ENCODE results near the gene MYO18A.
"Not testable (repeated sequence)": the region's sequence is repeated elsewhere in the genome, so short reads cannot be mapped to it uniquely, and the experiment has no call there.

Gene MYO18A, protein sequence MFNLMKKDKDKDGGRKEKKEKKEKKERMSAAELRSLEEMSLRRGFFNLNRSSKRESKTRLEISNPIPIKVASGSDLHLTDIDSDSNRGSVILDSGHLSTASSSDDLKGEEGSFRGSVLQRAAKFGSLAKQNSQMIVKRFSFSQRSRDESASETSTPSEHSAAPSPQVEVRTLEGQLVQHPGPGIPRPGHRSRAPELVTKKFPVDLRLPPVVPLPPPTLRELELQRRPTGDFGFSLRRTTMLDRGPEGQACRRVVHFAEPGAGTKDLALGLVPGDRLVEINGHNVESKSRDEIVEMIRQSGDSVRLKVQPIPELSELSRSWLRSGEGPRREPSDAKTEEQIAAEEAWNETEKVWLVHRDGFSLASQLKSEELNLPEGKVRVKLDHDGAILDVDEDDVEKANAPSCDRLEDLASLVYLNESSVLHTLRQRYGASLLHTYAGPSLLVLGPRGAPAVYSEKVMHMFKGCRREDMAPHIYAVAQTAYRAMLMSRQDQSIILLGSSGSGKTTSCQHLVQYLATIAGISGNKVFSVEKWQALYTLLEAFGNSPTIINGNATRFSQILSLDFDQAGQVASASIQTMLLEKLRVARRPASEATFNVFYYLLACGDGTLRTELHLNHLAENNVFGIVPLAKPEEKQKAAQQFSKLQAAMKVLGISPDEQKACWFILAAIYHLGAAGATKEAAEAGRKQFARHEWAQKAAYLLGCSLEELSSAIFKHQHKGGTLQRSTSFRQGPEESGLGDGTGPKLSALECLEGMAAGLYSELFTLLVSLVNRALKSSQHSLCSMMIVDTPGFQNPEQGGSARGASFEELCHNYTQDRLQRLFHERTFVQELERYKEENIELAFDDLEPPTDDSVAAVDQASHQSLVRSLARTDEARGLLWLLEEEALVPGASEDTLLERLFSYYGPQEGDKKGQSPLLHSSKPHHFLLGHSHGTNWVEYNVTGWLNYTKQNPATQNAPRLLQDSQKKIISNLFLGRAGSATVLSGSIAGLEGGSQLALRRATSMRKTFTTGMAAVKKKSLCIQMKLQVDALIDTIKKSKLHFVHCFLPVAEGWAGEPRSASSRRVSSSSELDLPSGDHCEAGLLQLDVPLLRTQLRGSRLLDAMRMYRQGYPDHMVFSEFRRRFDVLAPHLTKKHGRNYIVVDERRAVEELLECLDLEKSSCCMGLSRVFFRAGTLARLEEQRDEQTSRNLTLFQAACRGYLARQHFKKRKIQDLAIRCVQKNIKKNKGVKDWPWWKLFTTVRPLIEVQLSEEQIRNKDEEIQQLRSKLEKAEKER (N-terminal part only)

GRCh38 chr17:29180034-29180787 is at the start of gene MYO18A:
Gene MYO18A, minus strand, starts transcription at chr17:29180398. Its CDS starts 13,458 bp downstream, at chr17:29166940.
- peak; percentile 78 for DNase-seq (ENCODE audit: low spot score)

- DNase-seq (ENCODE audit: low spot score) = no peak
These were observed 45.2 kb upstream of the MYO18A start for GRCh38 chr17:29225396-29225795.

- DNase-seq (ENCODE audit: low spot score) = not testable (repeated sequence)
These were observed 41.1 kb upstream of the MYO18A start for GRCh38 chr17:29221338-29221737.

DNA sequence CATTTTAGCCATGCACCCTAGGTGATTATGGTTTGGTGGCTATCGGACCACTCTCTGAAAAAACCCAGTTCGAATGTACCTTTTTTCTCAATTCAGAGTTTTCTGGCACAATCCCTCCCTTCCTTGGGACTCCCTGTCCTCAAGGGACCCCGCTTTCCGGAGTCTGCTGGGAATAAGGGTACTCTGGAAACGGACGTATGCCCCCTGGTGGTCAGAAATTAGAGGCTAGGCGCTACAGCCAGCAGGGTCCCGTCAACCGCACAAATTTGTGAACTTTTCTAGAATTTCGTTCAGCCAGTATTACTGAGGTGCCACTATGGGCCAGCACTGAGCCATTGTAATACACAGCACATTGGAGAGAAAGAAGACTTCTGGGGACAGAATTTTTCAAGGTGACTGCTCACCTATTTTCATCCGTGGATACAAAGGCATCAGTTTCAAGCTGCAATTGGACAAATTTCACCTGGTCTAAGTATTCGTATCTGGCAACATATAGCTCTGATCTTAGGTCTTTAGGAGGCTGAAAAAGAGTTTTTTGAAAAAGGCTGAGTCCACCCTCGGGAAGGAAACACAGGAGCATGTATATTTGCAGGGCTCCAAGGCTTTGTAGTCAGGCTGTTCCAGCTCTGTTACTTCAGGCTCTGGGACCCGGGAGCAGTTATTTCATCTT is 39.3 kb upstream of the MYO18A start:
- peak; percentile 82 for DNase-seq (ENCODE audit: low spot score)

DNA sequence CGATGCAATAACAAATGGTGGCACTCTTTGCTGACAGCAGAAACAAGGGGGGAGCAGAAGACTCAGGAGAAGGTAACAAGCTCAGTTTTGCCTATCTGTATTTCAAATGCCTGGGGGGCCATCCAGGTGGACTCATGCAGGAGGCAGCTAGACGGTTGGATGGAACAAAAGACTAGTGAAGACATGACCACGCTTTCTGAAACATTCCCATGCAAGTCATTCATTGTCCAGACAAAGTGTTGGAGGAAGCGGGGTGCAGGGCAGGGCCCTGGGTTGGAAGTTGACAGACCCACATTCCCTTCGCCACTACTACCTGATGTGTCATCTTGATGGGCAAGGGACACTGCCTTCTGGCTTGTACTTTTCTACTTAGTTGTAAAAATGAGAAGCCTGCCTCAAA is 36.7 kb upstream of the MYO18A start:
- no peak for DNase-seq (ENCODE audit: low spot score)

- DNase-seq (ENCODE audit: low spot score) = no peak
These were observed 36.0 kb upstream of the MYO18A start for GRCh38 chr17:29216181-29216580.

DNA sequence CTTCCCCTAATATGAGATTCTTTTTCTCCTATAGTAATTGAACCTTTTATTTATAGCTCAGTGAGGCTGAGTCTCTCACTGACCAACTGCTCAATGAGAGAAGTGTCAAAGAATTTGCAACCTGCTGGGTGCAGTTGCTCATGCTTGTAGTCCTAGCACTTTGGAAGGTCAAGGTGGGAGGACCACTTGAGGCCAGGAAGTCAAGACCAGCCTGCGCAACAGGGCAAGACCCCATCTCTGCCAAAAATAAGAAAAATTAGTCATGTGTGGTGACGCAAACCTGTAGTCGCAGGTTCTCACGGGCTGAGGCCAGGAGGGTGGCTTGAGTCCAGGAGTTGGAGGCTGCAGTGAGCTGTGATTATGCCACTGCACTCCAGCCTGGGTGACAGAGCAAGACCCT is 35.5 kb upstream of the MYO18A start:
- DNase-seq (ENCODE audit: low spot score) = no peak

DNA sequence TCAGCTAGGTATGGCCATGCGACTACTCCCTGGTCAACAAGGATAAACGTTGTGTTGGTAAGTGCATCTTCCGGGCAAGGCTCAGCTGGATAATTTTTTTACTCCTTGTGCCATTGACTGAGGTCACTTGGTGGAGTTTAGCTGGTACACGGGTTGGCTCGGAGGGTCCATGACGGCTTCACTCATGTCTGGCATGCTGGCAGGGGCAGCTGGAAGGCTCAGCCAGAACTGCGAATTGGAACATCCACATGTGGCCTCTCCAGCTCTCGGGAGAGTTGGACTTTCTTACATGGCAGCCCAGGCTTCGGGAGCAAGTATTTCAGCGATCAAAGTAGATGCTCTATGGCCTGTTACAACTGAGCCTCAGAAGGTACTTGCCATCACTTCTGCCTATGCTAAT is 35.0 kb upstream of the MYO18A start:
- no peak for DNase-seq (ENCODE audit: low spot score)

- DNase-seq (ENCODE audit: low spot score) = no peak
These were observed 34.3 kb upstream of the MYO18A start for GRCh38 chr17:29214215-29215146.

DNA sequence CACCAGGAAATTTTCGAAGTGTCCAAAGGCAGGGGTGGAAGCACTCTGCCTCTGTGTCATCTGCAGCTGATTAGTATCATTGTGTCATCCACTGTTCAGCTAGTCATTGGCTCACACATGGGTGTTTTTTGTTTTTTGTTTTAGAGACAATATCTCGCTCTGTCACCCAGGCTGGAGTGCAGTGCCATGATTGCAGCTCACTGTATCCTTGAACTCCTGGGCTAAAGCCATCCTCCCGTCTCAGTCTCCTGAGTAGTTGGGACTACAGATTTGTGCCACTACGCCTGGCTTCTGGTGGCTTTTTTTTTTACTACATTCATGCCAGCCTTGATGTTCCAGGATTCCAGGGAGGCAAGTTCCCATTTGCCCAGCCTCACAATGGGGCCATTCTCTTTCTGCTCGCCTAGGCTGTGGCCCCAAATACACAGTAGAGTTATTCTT is 32.5 kb upstream of the MYO18A start:
- DNase-seq (ENCODE audit: low spot score) = no peak

GRCh38 chr17:29212094-29212631 is 32.0 kb upstream of the MYO18A start:
- DNase-seq (ENCODE audit: low spot score) = no peak

DNA sequence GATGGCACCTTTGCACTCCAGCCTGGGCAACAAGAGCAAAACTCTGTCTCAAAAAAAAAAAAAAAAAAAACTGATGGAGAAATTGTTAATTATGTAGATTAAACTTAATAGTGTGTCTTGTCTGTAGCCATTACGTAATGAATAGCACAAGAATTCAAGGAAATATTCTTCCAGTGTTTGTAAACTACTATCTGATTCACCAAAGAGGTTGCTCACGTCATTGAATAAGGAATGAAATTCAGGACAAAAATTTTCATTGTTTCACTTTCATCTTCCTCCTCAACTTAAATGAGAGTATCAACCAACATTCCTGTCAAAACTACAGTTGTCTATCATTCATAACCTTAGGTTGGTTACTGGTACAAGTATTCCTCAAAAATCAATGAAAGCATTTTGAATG is 30.7 kb upstream of the MYO18A start:
- no peak for DNase-seq (ENCODE audit: low spot score)

DNA sequence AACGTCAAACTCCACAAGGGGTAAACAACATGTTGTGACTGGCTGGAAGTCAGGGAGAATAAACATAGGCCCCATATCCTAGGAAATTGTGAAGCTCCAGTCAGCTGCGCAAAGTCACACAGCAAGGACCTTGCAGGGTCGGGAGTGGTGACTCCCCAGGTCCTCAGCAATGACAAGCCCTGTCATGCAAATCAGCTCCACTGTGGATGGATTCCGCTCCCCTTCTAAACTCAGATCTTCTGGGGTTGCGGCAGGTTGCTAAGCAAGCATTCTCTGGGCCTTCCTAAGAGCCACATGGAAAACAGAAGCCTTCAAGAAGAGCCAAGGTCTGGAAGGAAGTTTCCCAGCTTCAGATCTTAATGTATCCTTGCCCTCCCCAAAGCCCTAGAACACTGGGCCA is 28.9 kb upstream of the MYO18A start:
- DNase-seq (ENCODE audit: low spot score) = no peak

DNA sequence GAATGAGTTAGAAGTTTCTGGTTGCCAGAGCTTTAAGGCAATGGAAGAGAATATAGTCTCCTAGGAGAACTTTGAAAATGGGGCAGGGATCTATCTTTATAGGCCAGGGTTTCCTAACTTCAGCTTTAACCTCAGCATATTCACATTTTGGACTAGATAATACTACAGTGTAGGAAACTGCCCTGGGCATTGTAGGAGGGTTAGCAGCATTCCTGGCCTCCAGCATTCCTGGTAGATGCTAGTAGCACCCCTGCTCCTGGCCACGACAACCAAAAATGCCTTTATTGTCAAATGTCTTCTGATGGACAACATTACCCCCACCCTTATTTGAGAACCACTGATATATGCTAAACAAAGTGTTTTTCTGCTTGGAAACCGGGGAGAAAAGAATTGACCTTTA is 27.8 kb upstream of the MYO18A start:
- no peak for DNase-seq (ENCODE audit: low spot score)

DNA sequence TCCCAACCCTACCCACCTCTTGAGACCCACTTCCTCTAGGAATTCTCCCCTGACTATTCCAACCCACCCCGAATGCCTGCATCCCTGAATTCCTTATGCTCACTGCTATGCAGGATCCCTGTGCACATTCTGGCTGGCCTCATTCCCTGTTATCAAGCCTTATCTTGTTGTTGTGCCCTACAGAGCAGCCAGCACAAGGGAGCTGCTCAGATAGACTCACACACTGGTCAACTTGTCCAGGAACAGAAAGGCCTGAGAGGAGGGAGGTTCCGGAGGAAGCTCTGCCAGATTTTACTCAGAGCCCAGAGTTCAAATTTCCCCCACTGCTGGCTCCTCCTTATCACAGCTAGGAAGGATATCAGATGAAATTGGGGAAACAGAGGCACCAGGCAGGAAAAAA is 24.8 kb upstream of the MYO18A start:
- DNase-seq (ENCODE audit: low spot score) = no peak

DNA sequence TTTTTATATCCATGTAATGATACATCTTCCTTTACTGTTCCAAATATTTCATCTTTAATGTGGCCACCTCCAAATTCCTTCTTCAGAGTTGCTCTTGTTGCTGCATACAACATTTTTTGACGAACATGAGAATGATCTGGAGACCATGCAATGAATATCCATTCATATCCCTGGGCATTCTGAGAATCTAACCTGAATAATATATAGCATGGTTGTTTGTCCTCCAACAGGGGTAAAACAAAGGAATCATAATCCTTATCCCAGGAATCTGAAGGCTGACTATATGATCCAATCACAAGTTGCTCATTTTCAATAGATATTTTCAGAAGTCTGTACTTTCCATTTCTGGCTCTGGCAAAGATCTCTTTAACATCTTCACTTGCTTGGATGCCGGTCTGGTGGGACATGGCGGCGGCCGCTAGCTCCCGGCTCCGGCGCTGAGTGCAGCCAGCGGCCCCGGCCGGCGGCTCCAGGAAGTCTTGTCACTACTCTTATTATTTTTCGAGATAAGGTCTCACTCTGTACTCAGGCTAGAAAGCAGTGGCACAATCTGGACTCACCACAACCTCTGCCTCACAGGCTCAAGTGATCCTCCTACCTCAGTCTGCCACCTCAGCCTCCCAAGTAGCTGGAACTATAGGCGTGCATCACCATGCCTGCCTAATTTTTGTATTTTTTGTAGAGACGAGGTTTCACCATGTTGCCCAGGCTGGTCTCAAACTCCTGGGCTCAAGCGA is 24.0 kb upstream of the MYO18A start:
- not testable (repeated sequence) for DNase-seq (ENCODE audit: low spot score)

GRCh38 chr17:29197516-29198272 is 17.5 kb upstream of the MYO18A start:
- DNase-seq (ENCODE audit: low spot score) = no peak
